GM23338 (cell line): ENCODE measurements around the gene ABCC3.

Source experiments
- CREB1 ChIP-seq: fragments of 250-450 bp; sonication (Bioruptor Pico); IDR thresholded peaks from 2 replicates; pipeline ENCODE4 v1.5.0; 2020; ENCODE audit warnings: low read depth, mild to moderate bottlenecking, moderate library complexity
- CTCF ChIP-seq, 2 experiments: fragments of 200-600 bp in 1 of 2; sonication (generic) in 1 of 2; conservative IDR thresholded peaks; 2 replicates each; pipeline versions ENCODE4 v1.5.1 to v1.6.1; 2016 to 2017; ENCODE audit warnings: antibody characterized with exemption in 2 of 2, low read depth in 2 of 2, mild to moderate bottlenecking in 2 of 2, moderate library complexity in 1 of 2
- ETS1 ChIP-seq: IDR thresholded peaks from 2 replicates; pipeline ENCODE4 v1.6.1; 2016; ENCODE audit warnings: antibody characterized with exemption
- EZH2 ChIP-seq: fragments of 200-600 bp; sonication (generic); IDR thresholded peaks from one replicate; pipeline ENCODE4 v1.8.0; 2017; ENCODE audit warnings: antibody characterized with exemption, mild to moderate bottlenecking, low read depth; ENCODE audit not compliant: unreplicated experiment
- EZH2phosphoT487 ChIP-seq: fragments of 200-600 bp; sonication (generic); IDR thresholded peaks from one replicate; pipeline ENCODE4 v1.8.1; 2018; ENCODE audit warnings: antibody characterized with exemption; ENCODE audit not compliant: unreplicated experiment
- JUNB ChIP-seq: IDR thresholded peaks from one replicate; pipeline ENCODE4 v1.6.1; 2016; ENCODE audit warnings: antibody characterized with exemption; ENCODE audit not compliant: unreplicated experiment
- NANOG ChIP-seq: IDR thresholded peaks from 2 replicates; pipeline ENCODE4 v1.6.1; 2016; ENCODE audit warnings: antibody characterized with exemption, borderline replicate concordance
- POLR2AphosphoS5 ChIP-seq: IDR thresholded peaks from 2 replicates; pipeline ENCODE4 v1.6.1; 2016; ENCODE audit warnings: antibody characterized with exemption, low read depth
- REST ChIP-seq: IDR thresholded peaks from one replicate; pipeline ENCODE4 v1.6.1; 2018; ENCODE audit warnings: antibody characterized with exemption; ENCODE audit not compliant: unreplicated experiment
- ZNF114 ChIP-seq: fragments of 250-450 bp; sonication (Bioruptor Pico); IDR thresholded peaks from 2 replicates; pipeline ENCODE4 v1.5.0; 2020; ENCODE audit warnings: mild to moderate bottlenecking, moderate library complexity

GRCh38 chr17:50621574-50622031 is 13.1 kb upstream of the ABCC3 start:
- TF ChIP-seq EZH2phosphoT487 (no peak), CTCF (conservative IDR thresholded peaks at IDR 0.05; ENCODE audit: low read depth in 2 of 2) (no peak), CREB1 (CRISPR knock-in tag) (0 out of 2 replicates have a peak, but pooled peaks have one; percentile 51), EZH2 (no peak), NANOG (no peak), REST (no peak), ETS1 (no peak), POLR2AphosphoS5 (no peak), ZNF114 (no peak), JUNB (no peak)
